IPS-NIHi7 (cell line): Measurements from ENCODE around the gene SMIM10L1.
A peak's percentile ranks its signal among the peaks of the same experiment; 100 is the strongest.

Experiments
- DNase-seq: peaks from one replicate; pipeline ENCODE4 v3.0.0; 2012; ENCODE audit warnings: mixed read lengths; ENCODE audit errors: extremely low spot score

The SMIM10L1 gene

GRCh38 chr12:11171145-11171968, at the start of gene SMIM10L1:
TSS of gene SMIM10L1 (plus strand) at chr12:11171194. CDS start at chr12:11171357, 163 bp downstream.
- peak; percentile 94 for DNase-seq

GRCh38 chr12:11130382-11130781, 40.6 kb upstream of the SMIM10L1 start:
- no peak for DNase-seq

GRCh38 chr12:11130999-11131398, 40.0 kb upstream of the SMIM10L1 start:
- DNase-seq, result no peak

- no peak for DNase-seq
Measured at GRCh38 chr12:11133162-11133561, 37.8 kb upstream of the SMIM10L1 start.

- no peak for DNase-seq
Measured at GRCh38 chr12:11133816-11134215, 37.2 kb upstream of the SMIM10L1 start.

- no peak for DNase-seq
Measured at GRCh38 chr12:11134305-11134704, 36.7 kb upstream of the SMIM10L1 start, which contains the start of gene TAS2R30. TSS of gene TAS2R30 (minus strand) at chr12:11134644. CDS start at chr12:11134244, 400 bp downstream.

- DNase-seq, result no peak
Measured at GRCh38 chr12:11136075-11136474, 34.9 kb upstream of the SMIM10L1 start.

- no peak for DNase-seq
Measured at GRCh38 chr12:11143352-11143751, 27.6 kb upstream of the SMIM10L1 start.

- no peak for DNase-seq
Measured at GRCh38 chr12:11144297-11144696, 26.7 kb upstream of the SMIM10L1 start.

- DNase-seq, result no peak
Measured at GRCh38 chr12:11147420-11147819, 23.6 kb upstream of the SMIM10L1 start.

- DNase-seq, result no peak
Measured at GRCh38 chr12:11150832-11151231, 20.2 kb upstream of the SMIM10L1 start.

GRCh38 chr12:11152725-11153124, 18.3 kb upstream of the SMIM10L1 start:
- no peak for DNase-seq

GRCh38 chr12:11154400-11154925, 16.5 kb upstream of the SMIM10L1 start:
- no peak for DNase-seq

- DNase-seq, result no peak
Measured at GRCh38 chr12:11158885-11159444, 12.0 kb upstream of the SMIM10L1 start.

- no peak for DNase-seq
Measured at GRCh38 chr12:11162502-11162901, 8.5 kb upstream of the SMIM10L1 start.

- no peak for DNase-seq
Measured at GRCh38 chr12:11164384-11164783, 6.6 kb upstream of the SMIM10L1 start.

GRCh38 chr12:11166300-11166699, 4.7 kb upstream of the SMIM10L1 start:
- DNase-seq, result no peak

- DNase-seq, result no peak
Measured at GRCh38 chr12:11170810-11171144, 217 bp upstream of the SMIM10L1 start.

GRCh38 chr12:11171969-11172675, 1.1 kb downstream of the SMIM10L1 start:
- no peak for DNase-seq

- DNase-seq, result no peak
Measured at GRCh38 chr12:11174022-11174421, 3.0 kb downstream of the SMIM10L1 start.

GRCh38 chr12:11178250-11178649, 7.3 kb downstream of the SMIM10L1 start:
- DNase-seq, result no peak

- DNase-seq, result no peak
Measured at GRCh38 chr12:11182529-11182928, 11.5 kb downstream of the SMIM10L1 start.
